GM12874 (cell line): ENCODE data around the gene DPH3.

ENCODE experiments used
- TF ChIP-seq, protein P1 (sequence below): IDR thresholded peaks from 2 replicates; pipeline ENCODE4 v1.5.1; 2011; ENCODE audit warnings: low read depth, mild to moderate bottlenecking, control low read depth, low read length, moderate library complexity; ENCODE audit not compliant: insufficient read depth

Gene DPH3

DNA sequence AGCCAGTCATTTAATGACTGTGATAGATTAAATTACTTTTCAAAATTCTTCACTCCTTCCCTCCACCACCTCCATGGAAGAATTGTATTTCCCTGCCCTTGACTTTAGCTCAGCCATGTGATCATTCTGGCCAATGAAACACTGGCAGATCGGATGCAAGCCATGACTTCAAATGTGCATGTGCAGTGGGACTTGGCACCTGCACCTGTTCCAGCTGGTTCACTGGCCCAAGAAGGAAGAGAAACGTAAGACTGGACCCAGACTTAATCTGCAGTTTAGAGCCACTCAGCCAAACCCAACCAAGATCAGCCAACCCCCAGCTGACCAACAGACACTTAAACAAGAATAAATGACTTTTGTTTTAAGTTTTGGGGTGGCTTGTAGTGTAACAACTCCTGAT is 11.8 kb downstream of the DPH3 start:
- TF ChIP-seq, protein P1, sequence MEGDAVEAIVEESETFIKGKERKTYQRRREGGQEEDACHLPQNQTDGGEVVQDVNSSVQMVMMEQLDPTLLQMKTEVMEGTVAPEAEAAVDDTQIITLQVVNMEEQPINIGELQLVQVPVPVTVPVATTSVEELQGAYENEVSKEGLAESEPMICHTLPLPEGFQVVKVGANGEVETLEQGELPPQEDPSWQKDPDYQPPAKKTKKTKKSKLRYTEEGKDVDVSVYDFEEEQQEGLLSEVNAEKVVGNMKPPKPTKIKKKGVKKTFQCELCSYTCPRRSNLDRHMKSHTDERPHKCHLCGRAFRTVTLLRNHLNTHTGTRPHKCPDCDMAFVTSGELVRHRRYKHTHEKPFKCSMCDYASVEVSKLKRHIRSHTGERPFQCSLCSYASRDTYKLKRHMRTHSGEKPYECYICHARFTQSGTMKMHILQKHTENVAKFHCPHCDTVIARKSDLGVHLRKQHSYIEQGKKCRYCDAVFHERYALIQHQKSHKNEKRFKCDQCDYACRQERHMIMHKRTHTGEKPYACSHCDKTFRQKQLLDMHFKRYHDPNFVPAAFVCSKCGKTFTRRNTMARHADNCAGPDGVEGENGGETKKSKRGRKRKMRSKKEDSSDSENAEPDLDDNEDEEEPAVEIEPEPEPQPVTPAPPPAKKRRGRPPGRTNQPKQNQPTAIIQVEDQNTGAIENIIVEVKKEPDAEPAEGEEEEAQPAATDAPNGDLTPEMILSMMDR: no peak

- TF ChIP-seq, protein P1: no peak
Measured at GRCh38 chr3:16252243-16252978, 12.3 kb downstream of the DPH3 start.

- TF ChIP-seq, protein P1: no peak
Measured at GRCh38 chr3:16251316-16252085, 13.2 kb downstream of the DPH3 start.

DNA sequence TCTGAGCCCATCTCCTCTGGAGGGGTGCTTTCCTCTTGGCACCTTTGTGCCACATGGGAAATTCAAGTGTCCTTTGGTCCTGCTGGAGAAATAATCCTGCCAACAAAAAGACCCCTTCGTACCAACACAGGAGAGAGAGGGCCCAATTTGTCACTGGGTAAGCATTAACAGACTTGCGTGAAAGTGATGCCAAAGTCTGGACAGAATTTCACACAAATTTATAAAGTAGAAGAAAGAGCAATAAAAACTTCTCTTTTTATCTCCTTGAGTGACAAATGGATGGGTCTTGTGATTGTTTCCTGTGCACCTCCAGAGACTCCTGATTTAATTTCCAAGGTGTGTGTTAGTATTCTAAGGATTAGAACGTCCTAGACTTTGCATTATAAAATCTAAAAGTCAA is 14.9 kb downstream of the DPH3 start:
- TF ChIP-seq, protein P1: no peak

- TF ChIP-seq, protein P1: peak; percentile 66
Measured at GRCh38 chr3:16249336-16249735, 15.4 kb downstream of the DPH3 start.

- TF ChIP-seq, protein P1: no peak
Measured at GRCh38 chr3:16248556-16248955, 16.2 kb downstream of the DPH3 start.

GRCh38 chr3:16247282-16248061 is 17.3 kb downstream of the DPH3 start:
- TF ChIP-seq, protein P1: peak; percentile 87
